CD4-positive, alpha-beta T cell treated with Interleukin-17A for 4 hours (primary cell): ENCODE data around the gene KCNQ1.

Experiments used
- DNase-seq: peaks from one replicate; pipeline ENCODE4 v3.0.0-alpha.2; 2020; ENCODE audit warnings: mixed read lengths

The KCNQ1 gene

DNA sequence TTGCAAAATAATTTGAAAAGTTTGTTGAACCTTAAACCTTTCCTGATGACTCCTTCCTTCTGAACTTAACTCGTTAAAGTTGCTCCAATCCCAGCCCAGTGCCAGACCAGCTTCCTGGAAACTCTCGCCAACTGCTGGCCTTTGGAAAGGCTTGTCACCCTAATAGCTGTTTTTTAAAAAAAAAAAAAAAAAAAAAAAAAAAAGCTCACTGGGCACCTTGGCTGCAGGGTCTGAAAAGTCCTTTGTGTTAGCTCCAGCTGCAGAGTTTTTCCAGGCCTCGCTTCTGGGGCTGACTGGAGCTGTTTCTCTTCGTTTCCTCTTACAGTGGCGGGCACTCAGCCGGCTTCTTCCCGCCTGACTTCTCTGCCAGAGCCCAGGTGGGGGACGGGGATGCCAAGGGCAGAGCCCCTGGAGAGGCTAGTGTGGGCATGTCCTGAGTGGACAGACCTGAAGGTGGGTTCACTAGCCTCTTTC is 229.9 kb downstream of the KCNQ1 start:
- no peak for DNase-seq

DNA sequence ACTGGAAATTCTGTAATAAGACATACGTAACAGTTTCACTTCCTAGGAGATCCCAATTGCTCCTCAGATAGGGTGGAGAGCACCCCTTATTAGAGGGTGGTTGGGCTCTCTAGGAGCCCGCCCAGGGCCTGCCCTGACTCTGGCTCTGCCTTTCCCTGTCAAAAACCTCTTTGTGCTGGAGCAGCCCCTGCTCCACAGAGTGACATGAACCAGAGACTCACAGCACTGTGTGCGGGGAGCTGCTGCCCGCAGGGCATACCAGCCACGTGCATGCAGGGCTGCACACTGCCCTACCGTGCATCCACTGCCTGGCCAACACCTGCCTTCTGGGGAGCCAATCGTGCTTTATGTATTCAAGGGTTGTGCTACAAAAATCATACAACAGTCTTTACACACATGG is 230.7 kb downstream of the KCNQ1 start:
- DNase-seq: no peak

DNA sequence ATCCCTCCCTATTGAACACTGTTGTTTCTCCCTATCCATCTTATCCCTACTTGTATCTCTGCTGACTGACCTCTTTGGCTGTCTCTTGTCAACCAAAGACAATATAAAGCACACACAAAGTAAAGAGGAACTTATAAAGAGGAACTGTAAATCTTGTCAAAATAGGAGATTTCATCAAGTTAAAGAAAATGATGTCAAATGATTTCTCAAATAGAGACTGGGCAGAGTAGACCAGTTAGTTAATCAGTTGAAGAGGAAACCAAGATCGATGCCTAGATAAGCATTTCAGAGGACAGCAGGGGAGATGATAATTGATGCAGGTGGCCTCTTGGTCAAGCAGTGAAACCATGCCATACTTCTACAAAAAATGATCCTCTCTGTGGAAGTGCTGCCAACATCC is 232.3 kb downstream of the KCNQ1 start:
- DNase-seq: no peak

DNA sequence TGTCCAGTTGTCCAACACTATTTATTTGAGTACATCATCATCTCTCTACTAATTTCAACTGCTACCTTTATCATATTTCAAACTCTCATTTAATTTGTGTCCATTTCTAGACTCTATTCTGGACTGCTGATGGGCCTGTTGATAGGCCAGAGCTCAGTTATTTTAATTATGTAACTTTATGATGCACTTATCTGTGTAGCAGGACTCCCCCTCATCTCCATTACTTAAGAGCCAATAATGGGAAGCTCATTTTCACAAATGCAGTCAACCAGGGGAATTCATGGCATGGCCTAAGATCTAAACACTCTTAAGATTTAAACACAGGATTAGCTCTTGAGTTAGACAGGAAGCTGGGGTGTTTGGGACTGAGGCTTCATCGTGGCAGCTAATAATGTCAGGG is 233.6 kb downstream of the KCNQ1 start:
- DNase-seq: no peak

DNA sequence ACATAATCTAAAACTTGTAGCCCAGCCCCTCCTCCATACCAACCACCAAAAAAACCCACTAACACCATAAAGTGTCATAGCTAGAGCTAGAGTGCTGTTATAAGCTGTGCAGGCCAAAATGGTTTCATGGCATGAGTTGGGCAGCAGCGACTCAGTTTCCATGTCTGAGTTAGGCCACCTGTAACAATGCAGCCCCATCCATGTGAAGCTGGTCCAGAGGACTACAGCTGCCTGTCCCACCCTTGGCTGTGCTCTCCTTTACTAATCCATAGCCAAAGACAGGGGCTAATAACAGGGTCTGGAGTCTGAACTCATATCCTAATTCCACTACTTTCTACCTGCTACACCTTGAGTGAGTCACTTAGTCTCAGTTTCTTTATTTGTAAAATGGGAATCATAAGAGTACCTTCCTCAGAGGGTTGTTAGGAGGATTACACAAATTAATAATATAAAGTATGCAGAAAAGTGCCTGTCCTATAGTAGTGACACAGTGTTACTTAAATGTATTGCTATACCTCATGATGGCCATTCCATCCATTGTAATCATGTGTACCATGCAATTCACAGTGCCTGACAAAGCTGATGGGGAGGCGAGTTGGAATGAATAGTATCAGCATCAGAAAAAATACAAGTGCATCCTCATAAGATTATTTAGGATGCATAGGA is 234.3 kb downstream of the KCNQ1 start:
- no peak for DNase-seq

DNA sequence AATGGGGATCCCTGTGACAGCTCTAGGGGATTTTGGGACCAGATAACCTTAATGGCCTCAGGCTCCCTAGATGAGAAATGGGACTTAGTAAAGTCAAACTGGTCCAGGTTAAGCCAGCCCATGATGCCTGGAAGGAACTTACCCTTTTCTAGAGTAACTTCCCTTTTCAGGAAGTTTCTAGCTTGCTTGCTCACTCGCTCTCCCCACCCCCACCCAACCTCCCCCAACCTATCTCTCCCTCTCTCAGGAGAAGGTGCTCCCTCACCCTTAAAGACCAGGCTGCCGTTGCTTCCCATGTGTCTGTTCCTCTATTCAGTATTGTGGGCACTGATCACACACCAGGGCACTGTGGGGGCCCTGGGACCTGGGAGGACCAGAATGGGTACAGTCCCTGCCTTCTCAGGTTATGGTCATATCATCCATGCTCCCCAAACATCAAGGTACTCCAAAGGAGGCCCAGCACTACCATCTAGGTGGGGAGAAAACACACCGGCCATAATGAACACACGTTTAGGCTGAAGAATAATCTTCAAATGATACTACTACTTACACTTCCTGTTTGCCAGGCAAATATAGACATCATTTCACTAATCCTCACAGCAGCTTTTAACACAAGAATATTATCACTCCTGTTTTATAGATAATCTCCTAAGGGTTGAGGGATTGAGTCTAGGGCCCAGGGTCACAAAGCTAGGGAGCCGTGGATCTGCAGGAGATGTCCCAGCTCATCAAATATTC is 236.8 kb downstream of the KCNQ1 start:
- no peak for DNase-seq

DNA sequence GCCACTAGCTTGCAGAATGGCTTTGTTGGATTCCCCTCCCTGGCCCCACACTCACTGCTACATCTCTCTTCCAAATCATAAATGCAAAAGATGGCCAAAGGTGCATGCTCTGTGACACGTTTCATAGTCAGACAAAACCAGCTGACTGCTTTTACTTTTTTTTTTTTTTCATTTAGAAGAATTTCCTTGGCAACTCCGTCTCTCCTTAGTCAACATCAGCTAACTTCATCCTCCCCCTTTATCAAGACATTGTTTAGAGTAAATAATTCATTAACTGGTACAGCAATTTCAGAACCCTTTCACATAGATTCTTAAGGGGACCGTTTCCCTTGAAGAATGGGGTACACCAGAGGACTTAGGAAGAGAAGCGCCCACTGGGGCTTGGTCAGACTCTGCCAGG is 239.0 kb downstream of the KCNQ1 start:
- DNase-seq: no peak

DNA sequence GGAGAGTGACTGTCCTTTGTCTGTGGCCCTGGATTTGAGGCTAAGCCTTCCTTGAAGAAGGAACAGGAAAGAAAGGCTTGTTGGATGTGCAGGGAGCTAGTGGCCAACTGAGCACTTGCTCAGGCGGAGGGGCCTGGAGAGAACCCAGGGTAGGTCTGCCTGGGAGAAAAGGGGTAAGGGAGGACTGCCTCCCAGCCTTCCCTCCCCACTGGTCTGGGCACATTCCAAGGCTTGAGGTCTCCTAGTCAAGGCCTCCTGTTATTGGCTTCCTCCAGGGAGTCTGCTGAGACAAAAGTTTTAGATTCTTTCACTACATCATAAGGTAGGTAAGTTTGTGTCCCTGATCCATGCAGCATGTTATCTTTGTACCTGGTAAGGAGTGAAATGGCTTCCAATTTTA is 239.8 kb downstream of the KCNQ1 start:
- no peak for DNase-seq

DNA sequence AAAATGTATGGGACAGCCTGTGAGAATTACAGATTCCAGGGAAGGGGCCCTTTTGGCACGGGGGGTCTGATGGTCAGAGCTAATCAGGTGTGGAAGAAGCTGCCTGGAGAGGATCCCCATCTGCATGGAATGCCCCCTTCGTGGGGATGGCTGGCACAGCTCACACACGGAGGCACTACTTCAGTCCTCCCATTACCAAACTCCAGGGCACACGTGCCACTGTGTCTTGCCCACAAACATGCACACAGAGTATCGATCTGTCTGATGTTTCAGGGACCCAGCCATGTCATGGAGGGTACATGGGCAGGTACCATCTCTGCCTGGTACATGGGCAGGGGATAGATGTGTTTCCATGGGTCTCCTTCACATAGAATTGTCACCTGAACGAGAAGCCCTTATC is 240.2 kb downstream of the KCNQ1 start:
- DNase-seq: no peak

DNA sequence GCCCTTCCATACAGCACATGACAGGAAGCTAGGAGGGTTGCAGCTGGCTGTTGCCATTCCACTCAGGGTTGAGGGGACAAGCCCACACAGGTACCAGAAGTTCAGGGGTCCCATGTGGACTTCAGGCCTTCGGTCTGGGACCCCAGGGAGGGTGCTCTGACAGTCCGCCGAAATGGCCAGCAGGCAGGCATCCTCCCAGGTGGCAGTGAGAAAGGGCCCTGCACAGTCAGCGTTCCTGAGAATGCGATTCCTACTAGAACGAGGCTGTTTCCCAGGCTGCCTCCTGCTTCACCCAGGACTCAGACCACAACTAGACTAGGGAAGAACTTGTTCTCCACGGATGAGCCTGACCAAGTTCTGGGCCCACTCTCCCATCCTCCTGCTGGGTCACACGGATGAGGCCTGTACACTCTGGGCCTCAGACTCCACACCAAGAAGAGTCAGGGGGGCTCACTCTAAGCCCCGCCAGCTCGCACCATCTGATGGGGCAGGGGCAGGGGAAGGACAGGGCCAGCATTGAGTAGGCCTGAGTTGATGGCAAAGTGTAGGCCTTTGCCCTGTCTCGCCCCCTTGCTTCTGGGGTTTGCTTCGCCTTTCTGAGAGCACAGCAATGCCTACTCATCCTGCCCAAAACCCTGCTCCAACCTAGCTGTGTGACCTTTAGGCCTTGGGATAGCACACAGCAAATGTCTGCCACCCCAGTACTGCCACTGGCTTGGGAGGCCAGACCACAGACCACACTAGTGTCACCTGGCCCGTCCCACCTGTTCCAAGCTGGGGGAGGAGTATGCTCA is 241.0 kb downstream of the KCNQ1 start:
- no peak for DNase-seq

DNA sequence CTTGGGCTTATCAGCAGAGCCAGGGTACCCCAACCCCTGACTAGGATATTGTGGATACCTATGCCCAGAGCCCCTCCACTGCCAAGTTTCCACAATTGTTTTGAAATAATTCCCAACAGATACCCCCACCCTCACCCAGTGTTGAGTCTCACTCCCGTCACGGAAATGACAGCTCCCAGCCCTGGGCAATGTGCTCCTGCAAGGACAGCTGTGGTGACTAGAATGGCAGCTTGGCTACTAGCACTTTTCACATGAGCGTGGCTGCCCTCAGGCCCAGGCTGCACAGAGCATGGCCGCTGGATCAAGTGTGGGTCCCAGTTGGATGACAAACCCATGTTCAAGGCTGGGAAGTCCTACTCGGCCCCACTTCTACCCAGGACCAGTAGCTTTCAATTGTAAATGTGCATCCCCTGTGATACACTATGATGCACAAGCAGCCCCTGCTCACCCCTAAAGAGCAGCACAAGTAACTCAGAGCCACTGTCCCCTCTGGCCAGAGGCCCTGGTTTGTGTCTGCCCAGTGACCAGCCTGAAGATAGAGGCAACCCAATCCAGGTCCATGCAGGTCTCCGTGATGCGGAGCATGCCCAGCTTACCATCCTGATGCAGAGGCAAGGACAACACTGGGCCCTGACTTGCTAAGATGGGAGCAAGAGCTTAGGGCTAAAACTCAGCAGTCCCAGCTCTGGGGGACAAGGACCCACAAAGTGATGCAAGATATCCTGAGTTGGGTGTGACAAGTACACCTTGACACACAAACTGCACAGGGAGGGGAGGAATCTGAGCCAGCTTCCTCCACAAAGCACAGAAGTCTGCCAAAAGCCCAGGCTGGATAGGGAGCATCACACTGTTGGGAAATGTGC is 241.8 kb downstream of the KCNQ1 start:
- DNase-seq: no peak

DNA sequence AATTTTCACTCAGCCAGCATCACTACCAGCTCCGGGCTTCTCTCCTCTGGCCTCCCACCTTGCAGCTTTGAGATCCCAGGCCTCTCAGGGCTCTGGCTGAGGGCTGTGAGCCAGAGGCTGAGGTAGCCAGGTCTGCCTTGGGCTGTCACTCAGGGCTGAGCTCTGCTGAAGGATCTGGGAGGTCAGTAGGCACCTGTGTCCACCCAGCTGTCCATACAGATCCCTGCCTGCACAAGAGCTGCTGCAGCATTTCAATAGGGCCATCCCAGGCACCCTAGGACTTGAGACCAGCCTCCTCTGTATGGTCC is 242.4 kb downstream of the KCNQ1 start:
- no peak for DNase-seq

DNA sequence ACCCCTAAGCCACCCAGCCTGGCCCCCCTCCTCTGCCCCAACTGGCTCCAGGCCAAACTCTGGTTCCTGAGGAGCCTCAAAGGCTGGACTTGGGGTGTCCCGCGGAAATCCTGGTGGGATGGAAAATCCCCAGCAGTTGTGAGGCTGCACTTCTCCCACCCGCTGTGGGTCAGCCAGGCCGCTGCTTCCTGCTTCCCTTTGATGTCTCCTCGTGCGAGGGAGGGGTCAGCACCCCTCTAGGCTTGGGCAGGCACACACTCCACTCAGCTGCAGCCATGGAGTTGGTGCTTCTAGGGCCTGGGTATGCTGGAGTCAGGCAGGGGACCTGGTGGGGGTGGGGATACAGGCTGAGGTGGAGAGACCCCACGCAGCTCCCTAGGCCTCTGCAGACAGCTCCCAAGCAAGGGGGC is 243.0 kb downstream of the KCNQ1 start:
- no peak for DNase-seq

DNA sequence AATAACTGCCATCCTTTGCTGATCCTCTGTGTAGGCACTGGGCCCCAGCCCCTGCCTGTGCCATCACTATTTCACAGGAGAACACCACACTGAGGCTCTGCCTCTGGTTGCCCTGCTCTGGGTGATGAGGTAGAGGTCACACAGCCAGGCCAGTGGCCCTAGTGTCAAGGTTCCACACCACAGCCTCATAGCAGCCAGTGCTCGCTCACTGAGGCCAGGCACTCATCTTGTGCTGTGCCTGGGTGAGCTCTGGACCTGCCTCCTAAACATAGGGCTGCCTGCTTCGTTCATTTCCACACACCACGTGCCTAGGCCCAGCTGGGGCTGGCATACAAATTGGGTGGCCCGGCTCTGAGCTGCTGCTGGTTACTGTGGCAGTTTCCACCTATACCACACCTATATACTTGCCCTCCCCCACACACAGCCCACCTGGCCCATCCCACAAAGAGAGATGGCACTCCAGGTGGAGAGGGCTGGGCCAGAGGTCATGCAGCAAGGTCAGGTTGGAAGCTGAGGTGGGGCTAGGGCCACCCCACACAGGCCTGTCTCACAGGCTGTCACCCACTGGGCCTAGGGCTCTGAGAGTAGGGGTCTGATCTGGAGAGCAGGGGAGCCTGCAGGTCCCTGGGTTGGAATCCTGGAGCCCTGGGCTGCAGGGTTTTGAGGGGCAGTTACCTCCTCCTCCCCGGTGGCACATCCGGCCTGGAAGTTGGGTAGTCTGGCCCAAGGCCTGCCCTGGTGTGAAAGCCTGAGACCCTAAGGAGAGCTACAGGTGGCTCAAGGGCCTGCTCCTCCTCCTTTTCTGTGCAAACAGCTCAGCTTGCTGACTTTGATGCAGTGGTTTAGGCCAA is 243.8 kb downstream of the KCNQ1 start:
- no peak for DNase-seq

DNA sequence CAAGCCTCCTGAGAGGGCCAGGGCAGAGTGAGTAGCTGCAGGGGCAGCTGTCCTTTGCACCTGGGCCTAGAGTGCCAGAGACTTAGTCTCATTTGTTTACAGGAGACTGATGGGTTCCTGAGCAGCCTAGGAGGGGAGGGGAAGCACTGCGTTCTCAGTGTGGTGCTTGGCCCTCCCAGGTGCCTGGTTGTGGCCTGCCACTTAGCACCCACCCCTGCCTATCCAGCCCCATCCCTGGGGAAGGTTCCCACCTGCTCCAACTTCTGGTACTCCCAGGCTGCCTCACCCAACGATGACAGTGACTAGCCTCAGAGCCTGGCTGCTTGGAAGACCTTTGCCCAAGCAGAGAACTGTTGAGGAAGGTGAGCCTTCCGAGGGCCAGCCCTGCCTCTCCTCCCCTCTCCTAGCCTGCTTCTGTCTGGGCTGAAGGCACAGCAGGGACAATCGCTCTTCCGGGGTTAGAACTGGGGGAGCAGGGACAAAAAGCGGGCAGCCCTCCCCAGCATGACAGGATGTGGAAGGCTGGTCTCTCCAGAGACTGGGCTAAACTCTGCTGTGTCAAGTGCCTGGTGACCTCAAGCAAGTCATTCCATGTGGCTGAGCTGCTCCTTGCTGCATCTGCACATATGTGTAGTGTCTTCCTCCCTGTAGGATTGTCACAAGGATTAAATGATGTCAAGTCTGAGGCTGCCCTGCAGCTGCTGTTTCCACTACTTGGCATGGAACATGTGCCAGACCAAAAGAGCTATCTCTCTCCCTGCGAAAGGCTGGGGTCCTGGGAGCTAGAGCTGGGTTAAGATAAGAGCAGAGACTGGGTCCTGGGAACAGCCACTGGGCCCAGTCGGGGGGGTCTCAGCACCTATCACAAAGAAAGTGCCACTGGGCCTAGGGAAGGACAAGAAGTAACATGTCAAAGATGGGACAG is 245.1 kb downstream of the KCNQ1 start:
- DNase-seq: no peak

DNA sequence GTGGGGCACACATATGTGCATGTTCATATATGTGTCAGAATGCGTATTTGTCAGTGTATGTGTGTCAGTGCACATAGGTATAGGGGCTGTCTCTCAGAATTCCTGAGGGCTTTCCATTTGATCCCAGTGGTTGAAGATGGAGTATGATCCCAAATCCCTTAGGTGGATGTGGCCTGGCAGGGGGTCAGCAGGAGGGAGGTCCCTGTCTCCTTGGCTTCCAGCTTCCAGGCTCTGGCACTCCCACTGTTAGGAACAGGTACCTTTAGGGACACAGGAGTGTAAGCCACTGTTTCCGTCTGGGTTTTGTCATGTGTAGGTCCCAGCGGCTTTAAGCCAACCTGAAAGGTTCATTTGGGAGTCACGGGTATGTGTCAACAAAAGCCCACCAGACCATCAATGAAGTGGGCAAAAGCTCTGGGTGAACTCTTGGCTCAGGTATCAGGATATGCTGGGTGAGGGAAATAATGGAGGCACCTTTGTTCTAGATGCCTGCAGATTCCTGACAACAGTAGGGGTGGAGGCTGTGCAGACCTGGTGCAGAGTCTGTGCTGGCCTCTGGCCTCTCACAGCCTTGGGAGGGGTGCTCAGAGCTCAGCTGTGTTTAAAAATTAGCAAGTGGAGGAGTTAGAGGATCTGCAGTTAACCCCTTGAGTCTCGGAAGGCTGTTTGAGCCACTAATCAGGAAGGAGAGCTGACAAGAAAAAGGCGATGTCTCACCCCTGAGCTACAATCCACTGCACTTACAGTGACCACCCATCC is 246.0 kb downstream of the KCNQ1 start:
- no peak for DNase-seq

DNA sequence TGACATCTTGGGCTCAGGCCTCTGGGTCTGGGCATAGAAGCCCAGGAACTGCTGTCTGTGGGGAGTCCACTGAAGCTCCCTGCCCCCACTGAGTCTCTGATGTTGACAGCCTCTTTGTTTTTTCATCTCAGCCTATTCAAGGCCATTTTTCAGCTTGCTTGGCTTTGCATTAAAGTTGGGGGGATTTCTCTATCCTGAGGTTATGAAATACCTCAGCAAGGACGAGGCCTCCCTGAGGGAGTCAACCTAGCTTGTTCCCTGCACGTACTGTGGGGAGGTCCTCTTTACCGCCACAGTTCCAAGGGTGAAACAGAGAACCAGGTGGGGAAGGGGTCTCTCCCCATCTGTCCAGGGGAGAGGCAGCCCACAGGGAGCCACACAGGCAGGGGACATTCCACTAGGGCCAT is 246.6 kb downstream of the KCNQ1 start:
- DNase-seq: no peak

DNA sequence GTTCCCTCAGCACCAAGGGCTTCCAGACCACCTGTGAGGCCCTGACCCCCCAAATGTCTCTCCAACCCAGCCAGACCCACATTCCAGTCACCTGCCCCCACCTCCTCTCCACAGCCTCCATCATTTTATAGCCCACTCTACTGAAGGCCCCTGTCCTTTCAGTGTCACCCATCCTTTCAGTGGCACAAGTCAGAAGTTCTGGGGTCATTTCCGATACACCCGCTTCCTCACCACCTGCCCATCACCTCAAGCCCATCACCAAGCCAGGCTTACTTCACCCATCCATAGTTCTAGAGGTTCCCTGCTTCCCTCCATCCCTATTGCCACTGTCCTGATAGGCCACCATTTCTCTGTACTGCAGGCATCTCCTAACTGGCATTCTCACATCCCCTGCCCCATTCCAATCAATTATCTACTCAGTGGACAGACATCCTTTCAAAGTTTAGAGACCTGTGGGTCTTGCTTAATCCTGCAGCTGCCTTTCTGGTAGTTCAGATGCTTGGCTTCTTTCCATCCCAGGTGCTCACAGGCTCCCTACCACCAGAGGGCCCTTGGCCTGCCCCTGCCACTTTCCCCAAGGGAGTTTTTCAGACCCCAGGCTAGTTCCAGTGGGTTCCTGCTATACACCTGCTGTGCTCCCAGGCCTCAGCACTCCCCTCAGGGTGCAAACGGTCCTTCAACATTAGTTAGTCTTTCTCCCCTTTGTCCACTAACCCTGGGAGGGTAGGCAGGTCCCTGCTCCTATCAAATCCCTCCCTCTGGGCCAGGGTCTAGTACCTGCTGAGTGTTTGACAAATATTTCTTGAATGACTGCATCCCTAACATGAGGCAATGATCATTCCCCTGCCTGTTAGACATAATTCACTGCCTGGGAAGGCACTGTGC is 247.4 kb downstream of the KCNQ1 start:
- no peak for DNase-seq
